SK-N-SH (cell line): ENCODE measurements around the gene ATE1. TPM values are rescaled to one million over a fixed set of nuclear protein-coding genes. Genes with fewer than 3 reads are reported as not detected.
A peak's percentile ranks its signal among the peaks of the same experiment; 100 is the strongest.

ENCODE experiments used
- CTCF ChIA-PET: fragments of 300-600, 350-600 bp; formaldehyde crosslinking; extraction: SDS; loops from one replicate; lab custom pipeline; 2021; lab: Yijun Ruan, JAX
- POLR2A ChIA-PET: fragments of 350-600 bp; sonication (Branson Sonifier 250); formaldehyde crosslinking; extraction: SDS; loops from one replicate; lab custom pipeline; 2020; ENCODE audit warnings: antibody characterized with exemption, inconsistent platforms; lab: Yijun Ruan, JAX
- DNase-seq: peaks from one replicate; pipeline ENCODE4 v3.0.0; 2012
- H2AFZ ChIP-seq: fragments of 200-600 bp; sonication (generic); 2 replicates; pipeline ENCODE4 v1.8.1; 2016; ENCODE audit warnings: antibody characterized with exemption, mild to moderate bottlenecking, low read depth
- H3F3A ChIP-seq: fragments of 200-600 bp; sonication (generic); replicated peaks from 2 replicates; pipeline ENCODE3; 2016; ENCODE audit warnings: antibody characterized with exemption, mild to moderate bottlenecking; ENCODE audit not compliant: insufficient read depth
- H3K27ac ChIP-seq, 2 experiments: fragments of 200-500 bp in 1 of 2; fragments of 200-600 bp in 1 of 2; sonication (Bioruptor generic) in 1 of 2; sonication (generic), shearing (Covaris generic) in 1 of 2; 2 replicates each; pipeline versions ENCODE4 v1.5.1 to v1.6.1; 2014 to 2016; ENCODE audit warnings: low read depth in 2 of 2, inconsistent platforms in 1 of 2, low read length in 1 of 2, mild to moderate bottlenecking in 1 of 2, mixed read lengths in 1 of 2
- H3K27me3 ChIP-seq: fragments of 200-600 bp; sonication (generic), shearing (Covaris generic); 2 replicates; pipeline ENCODE4 v1.6.1; 2016; ENCODE audit warnings: mixed run types; ENCODE audit not compliant: insufficient read depth
- H3K36me3 ChIP-seq, 2 experiments: fragments of 200-500 bp in 1 of 2; fragments of 200-600 bp in 1 of 2; sonication (Bioruptor generic) in 1 of 2; sonication (generic) in 1 of 2; replicated peaks in 1 of 2; 2 replicates each; pipeline versions ENCODE3 to v1.5.1; 2014 to 2016; ENCODE audit warnings: low read length in 1 of 2, mild to moderate bottlenecking in 1 of 2; ENCODE audit not compliant: insufficient read depth in 2 of 2, control insufficient read depth in 1 of 2
- H3K4me1 ChIP-seq, 2 experiments: fragments of 200-500 bp in 1 of 2; fragments of 200-600 bp in 1 of 2; sonication (Bioruptor generic) in 1 of 2; sonication (generic), shearing (Covaris generic) in 1 of 2; 2 replicates each; pipeline versions ENCODE4 v1.5.1 to v1.6.1; 2014 to 2016; ENCODE audit warnings: low read depth in 1 of 2, low read length in 1 of 2, mixed run types in 1 of 2; ENCODE audit not compliant: insufficient read depth in 2 of 2, control insufficient read depth in 1 of 2
- H3K4me2 ChIP-seq: fragments of 200-600 bp; sonication (generic), shearing (Covaris generic); 2 replicates; pipeline ENCODE4 v1.6.1; 2017; ENCODE audit warnings: mixed run types
- H3K4me3 ChIP-seq, 2 experiments: fragments of 200-500 bp in 1 of 2; fragments of 200-600 bp in 1 of 2; sonication (Bioruptor generic) in 1 of 2; sonication (generic), shearing (Covaris generic) in 1 of 2; 2 replicates each; pipeline versions ENCODE4 v1.5.1 to v1.8.1; 2014 to 2016; ENCODE audit warnings: low read depth in 2 of 2, inconsistent platforms in 1 of 2, low read length in 1 of 2, mild to moderate bottlenecking in 1 of 2, mixed read lengths in 1 of 2, moderate library complexity in 1 of 2
- H3K79me2 ChIP-seq: fragments of 200-600 bp; sonication (generic); 2 replicates; pipeline ENCODE4 v1.8.1; 2017; ENCODE audit warnings: mild to moderate bottlenecking; ENCODE audit not compliant: insufficient read depth
- H3K9ac ChIP-seq: fragments of 200-600 bp; sonication (generic); 2 replicates; pipeline ENCODE4 v1.6.1; 2017; ENCODE audit warnings: mixed run types
- H3K9me2 ChIP-seq: fragments of 200-600 bp; sonication (generic); 2 replicates; pipeline ENCODE4 v1.6.1; 2017; ENCODE audit warnings: mixed run types
- H3K9me3 ChIP-seq: fragments of 200-600 bp; sonication (generic); 2 replicates; pipeline ENCODE4 v1.6.1; 2017; ENCODE audit warnings: mixed run types, mild to moderate bottlenecking, moderate library complexity
- H4K20me1 ChIP-seq: fragments of 200-600 bp; sonication (generic); 2 replicates; pipeline ENCODE4 v1.6.1; 2017; ENCODE audit warnings: mild to moderate bottlenecking, mixed run types; ENCODE audit not compliant: insufficient read depth
- CHD2 ChIP-seq: fragments of 150-350 bp; IDR thresholded peaks from 2 replicates; pipeline ENCODE4 v1.6.1; 2018; ENCODE audit warnings: low read length; ENCODE audit not compliant: partially characterized antibody
- EP300 ChIP-seq, 2 experiments: IDR thresholded peaks; 2 replicates each; pipeline versions ENCODE4 v1.4.0 to v1.6.1; 2012; ENCODE audit warnings: borderline replicate concordance in 1 of 2, low read depth in 1 of 2, low read length in 1 of 2
- GATA2 ChIP-seq: sonication (generic); formaldehyde crosslinking; IDR thresholded peaks from 2 replicates; pipeline ENCODE4 v1.5.0; 2020; ENCODE audit warnings: mild to moderate bottlenecking, missing genetic modification reagents
- JUND ChIP-seq: IDR thresholded peaks from 2 replicates; pipeline ENCODE4 v1.4.0; 2012
- MEF2A ChIP-seq: IDR thresholded peaks from 2 replicates; pipeline ENCODE4 v1.4.0; 2012; ENCODE audit warnings: low read depth, borderline replicate concordance
- NRF1 ChIP-seq: IDR thresholded peaks from 2 replicates; pipeline ENCODE4 v1.6.1; 2012; ENCODE audit warnings: low read depth, mild to moderate bottlenecking, low read length
- POLR2AphosphoS5 ChIP-seq: IDR thresholded peaks from 2 replicates; pipeline ENCODE4 v1.6.1; 2012; ENCODE audit warnings: low read depth, low read length
- RAD21 ChIP-seq: IDR thresholded peaks from 2 replicates; pipeline ENCODE4 v1.6.1; 2012; ENCODE audit warnings: mild to moderate bottlenecking, low read length
- RFX5 ChIP-seq: IDR thresholded peaks from 2 replicates; pipeline ENCODE4 v1.6.1; 2012; ENCODE audit warnings: mild to moderate bottlenecking, improper control_type of control experiment, low read length
- SMC3 ChIP-seq: IDR thresholded peaks from 2 replicates; pipeline ENCODE4 v1.6.1; 2012; ENCODE audit warnings: low read depth, low read length, improper control_type of control experiment
- TAF1 ChIP-seq: IDR thresholded peaks from 2 replicates; pipeline ENCODE4 v1.6.1; 2012; ENCODE audit warnings: low read depth, mild to moderate bottlenecking, low read length, moderate library complexity, borderline replicate concordance
- WGBS: methylation state at CpG from one replicate; pipeline ENCODE4 v1.1.6; 2017; ENCODE audit warnings: low lambda C conversion rate; 5-methylcytosine and 5-hydroxymethylcytosine counted together
- polyA plus RNA-seq, 3 experiments: library from polyadenylated mRNA; depleted of rRNA; stranded (reverse); fragments of >200 nt; gene quantifications; 2 replicates each; pipeline ENCODE4 v1.2.3, GENCODE V29; 2012
- TF ChIP-seq, protein P1 (sequence below): fragments of 200-600 bp; sonication (generic); IDR thresholded peaks from 2 replicates; pipeline ENCODE4 v1.6.1; 2017; ENCODE audit warnings: antibody characterized with exemption, mild to moderate bottlenecking, moderate library complexity
- TF ChIP-seq, protein P2 (sequence below): IDR thresholded peaks from 2 replicates; pipeline ENCODE4 v1.4.0; 2012; ENCODE audit warnings: low read depth

ATE1 gene
- polyA plus RNA-seq, 1 of the 3 experiments (the other 2 are of a cell fraction) = 6.3 TPM

DNA sequence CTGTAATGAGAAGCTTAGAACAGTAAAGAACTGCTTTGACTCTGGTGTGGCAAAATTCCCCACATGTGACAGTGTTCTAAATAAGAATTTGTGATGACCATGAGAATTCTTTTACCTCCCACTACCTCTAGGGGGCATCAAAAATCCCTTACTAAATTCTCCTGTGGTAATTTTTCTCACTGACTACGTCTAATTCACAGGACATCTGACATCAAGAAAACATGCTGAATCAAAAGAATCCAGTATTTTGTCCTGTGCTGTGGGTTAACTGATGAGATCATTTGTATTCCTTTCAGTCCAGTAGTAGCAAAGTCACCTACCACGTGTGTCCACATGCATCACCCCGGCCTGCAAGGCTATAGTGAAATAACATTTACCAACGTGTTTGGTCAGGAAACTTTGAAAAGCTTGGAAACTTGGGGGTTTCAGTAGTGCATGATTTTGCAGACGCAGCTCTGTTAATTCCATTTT, 103.8 kb downstream of the ATE1 start:
- POLR2A ChIA-PET = no interaction called here
- CTCF ChIA-PET = interaction anchor here (0.7 to 3.9 kb wide), 35 partner anchors 9 to 690 kb away, joined by 3 to 24 read pairs (median 4); partner anchors contain the start of gene FGFR2
- H3K9ac ChIP-seq = no peak overlapping the region
- no peaks in the 10 kb centered on the region for H4K20me1 ChIP-seq
- H3K79me2 ChIP-seq = no peaks in the 10 kb centered on the region
- DNase-seq = peak; percentile 47
- no peak for TF ChIP-seq EP300 (IDR thresholded peaks at IDR 0.05; ENCODE audit: borderline replicate concordance in 1 of 2, low read depth in 1 of 2, low read length in 1 of 2)
- TF ChIP-seq, protein P1, sequence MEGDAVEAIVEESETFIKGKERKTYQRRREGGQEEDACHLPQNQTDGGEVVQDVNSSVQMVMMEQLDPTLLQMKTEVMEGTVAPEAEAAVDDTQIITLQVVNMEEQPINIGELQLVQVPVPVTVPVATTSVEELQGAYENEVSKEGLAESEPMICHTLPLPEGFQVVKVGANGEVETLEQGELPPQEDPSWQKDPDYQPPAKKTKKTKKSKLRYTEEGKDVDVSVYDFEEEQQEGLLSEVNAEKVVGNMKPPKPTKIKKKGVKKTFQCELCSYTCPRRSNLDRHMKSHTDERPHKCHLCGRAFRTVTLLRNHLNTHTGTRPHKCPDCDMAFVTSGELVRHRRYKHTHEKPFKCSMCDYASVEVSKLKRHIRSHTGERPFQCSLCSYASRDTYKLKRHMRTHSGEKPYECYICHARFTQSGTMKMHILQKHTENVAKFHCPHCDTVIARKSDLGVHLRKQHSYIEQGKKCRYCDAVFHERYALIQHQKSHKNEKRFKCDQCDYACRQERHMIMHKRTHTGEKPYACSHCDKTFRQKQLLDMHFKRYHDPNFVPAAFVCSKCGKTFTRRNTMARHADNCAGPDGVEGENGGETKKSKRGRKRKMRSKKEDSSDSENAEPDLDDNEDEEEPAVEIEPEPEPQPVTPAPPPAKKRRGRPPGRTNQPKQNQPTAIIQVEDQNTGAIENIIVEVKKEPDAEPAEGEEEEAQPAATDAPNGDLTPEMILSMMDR = peak; percentile 82
- peak; percentile 54 for TF ChIP-seq RAD21
- TF ChIP-seq SMC3 = peak; percentile 41
- no peak for TF ChIP-seq NRF1
- H3K36me3 ChIP-seq = peaks cover 8 to 15% of the 10 kb centered on the region in 2 experiments
- H3K4me2 ChIP-seq = no peak overlapping the region
- H3F3A ChIP-seq = peaks cover 7% of the 10 kb centered on the region
- no peak overlapping the region for H3K27ac ChIP-seq
- no peaks in the 10 kb centered on the region for H3K9me2 ChIP-seq
- H3K4me3 ChIP-seq = peak overlapping the region in 1 of 2 experiments; percentile 27; a peak in 1 of 4 replicates
- no peak overlapping the region for H2AFZ ChIP-seq
- no peaks in the 10 kb centered on the region for H3K4me1 ChIP-seq
- H3K9me3 ChIP-seq = no peaks in the 10 kb centered on the region
- H3K27me3 ChIP-seq = no peaks in the 10 kb centered on the region
- WGBS = 80% methylated on average over 5 of the region's 5 CpGs

DNA sequence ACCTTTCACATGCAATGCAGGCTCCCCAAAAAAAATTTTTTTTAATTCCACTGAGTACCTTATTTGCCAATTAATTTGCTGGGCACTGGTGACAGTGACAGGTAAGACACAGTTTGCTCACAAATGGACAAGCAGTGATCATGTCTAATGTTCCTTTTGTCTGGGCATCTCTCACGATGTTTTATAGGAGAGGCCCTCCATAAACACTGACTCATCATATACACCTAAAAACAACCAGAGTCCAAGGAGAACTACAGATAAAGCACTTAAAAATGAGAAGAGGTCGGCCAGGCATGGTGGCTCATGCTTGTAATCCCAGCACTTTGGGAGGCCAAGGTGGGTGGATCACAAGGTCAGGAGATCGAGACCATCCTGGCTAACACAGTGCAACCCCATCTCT, 105.1 kb downstream of the ATE1 start:
- CTCF ChIA-PET = interaction anchor here (0.8 to 3.1 kb wide), 11 partner anchors 10 to 137 kb away, joined by 3 to 23 read pairs (median 11); no protein-coding TSS in a partner anchor
- Histone ChIP-seq H4K20me1 (no peaks in the 10 kb centered on the region), H3K4me1 (no peaks in the 10 kb centered on the region), H3K9me2 (no peaks in the 10 kb centered on the region), H3K27me3 (no peaks in the 10 kb centered on the region), H3K79me2 (no peaks in the 10 kb centered on the region), H3K9ac (no peak overlapping the region), H3K9me3 (no peaks in the 10 kb centered on the region), H3F3A (peaks cover 7% of the 10 kb centered on the region), H3K36me3 (peaks cover under 1 to 8% of the 10 kb centered on the region in 2 experiments), H3K27ac (no peak overlapping the region), H2AFZ (no peak overlapping the region), H3K4me3 (no peak overlapping the region), H3K4me2 (no peak overlapping the region)
- DNase-seq = no peak
- no peak for TF ChIP-seq TAF1
- TF ChIP-seq GATA2 (CRISPR knock-in tag) = no peak
- TF ChIP-seq EP300 (IDR thresholded peaks at IDR 0.05; ENCODE audit: borderline replicate concordance in 1 of 2, low read depth in 1 of 2, low read length in 1 of 2) = no peak
- TF ChIP-seq MEF2A = no peak
- TF ChIP-seq, protein P2, sequence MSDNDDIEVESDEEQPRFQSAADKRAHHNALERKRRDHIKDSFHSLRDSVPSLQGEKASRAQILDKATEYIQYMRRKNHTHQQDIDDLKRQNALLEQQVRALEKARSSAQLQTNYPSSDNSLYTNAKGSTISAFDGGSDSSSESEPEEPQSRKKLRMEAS = no peak
- TF ChIP-seq POLR2AphosphoS5 = no peak
- no peak for TF ChIP-seq CHD2
- no peak for TF ChIP-seq SMC3
- TF ChIP-seq RFX5 = no peak
- TF ChIP-seq JUND = no peak
- WGBS = 95% methylated on average over 3 of the region's 3 CpGs
- POLR2A ChIA-PET = no interaction called here
